HG03342 (cell line): ENCODE measurements around the gene IFITM1.
"Not testable (repeated sequence)": the region's sequence is repeated elsewhere in the genome, so short reads cannot be mapped to it uniquely, and the experiment has no call there.

ENCODE experiments used
- ATAC-seq: cut with Tn5 transposase; IDR thresholded peaks from one replicate; pipeline ENCODE4 v1.9.1; 2021; ENCODE audit warnings: mild to moderate bottlenecking, moderate library complexity; ENCODE audit not compliant: unreplicated experiment

IFITM1 gene

GRCh38 chr11:282630-283360 lies 31.0 kb upstream of the IFITM1 start:
- no peak for ATAC-seq

GRCh38 chr11:283405-284104 lies 30.3 kb upstream of the IFITM1 start:
- ATAC-seq = no peak

- no peak for ATAC-seq
Measured at GRCh38 chr11:284105-285020, 29.5 kb upstream of the IFITM1 start.

- ATAC-seq = no peak
Measured at GRCh38 chr11:285021-285893, 28.6 kb upstream of the IFITM1 start.

DNA sequence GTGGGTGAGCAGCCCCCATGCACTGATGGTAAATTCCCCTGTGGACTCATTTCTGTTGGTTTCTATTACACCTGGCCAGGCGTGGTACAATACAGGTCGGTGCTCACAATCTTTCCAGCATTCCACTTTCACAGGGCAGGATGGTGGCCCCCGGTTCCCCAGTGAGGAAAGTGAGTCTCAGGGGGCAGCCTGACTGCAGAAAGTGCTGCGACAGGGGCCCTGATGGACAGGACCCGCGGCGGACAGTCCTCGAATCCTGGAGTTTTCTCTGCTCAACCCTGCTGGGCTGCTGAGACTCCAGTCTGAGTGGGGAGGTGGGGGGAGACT lies 28.0 kb upstream of the IFITM1 start:
- no peak for ATAC-seq

- ATAC-seq = not testable (repeated sequence)
Measured at GRCh38 chr11:286977-287820, 26.6 kb upstream of the IFITM1 start.

- ATAC-seq = no peak
Measured at GRCh38 chr11:287821-288477, 25.9 kb upstream of the IFITM1 start.

- peak; percentile 47 for ATAC-seq
Measured at GRCh38 chr11:288478-289397, 25.1 kb upstream of the IFITM1 start, which contains the start of gene PGGHG. Gene PGGHG (plus strand): TSS chr11:289126. CDS start chr11:289817, 691 bp downstream.

- ATAC-seq = no peak
Measured at GRCh38 chr11:289398-289711, 24.5 kb upstream of the IFITM1 start.

DNA sequence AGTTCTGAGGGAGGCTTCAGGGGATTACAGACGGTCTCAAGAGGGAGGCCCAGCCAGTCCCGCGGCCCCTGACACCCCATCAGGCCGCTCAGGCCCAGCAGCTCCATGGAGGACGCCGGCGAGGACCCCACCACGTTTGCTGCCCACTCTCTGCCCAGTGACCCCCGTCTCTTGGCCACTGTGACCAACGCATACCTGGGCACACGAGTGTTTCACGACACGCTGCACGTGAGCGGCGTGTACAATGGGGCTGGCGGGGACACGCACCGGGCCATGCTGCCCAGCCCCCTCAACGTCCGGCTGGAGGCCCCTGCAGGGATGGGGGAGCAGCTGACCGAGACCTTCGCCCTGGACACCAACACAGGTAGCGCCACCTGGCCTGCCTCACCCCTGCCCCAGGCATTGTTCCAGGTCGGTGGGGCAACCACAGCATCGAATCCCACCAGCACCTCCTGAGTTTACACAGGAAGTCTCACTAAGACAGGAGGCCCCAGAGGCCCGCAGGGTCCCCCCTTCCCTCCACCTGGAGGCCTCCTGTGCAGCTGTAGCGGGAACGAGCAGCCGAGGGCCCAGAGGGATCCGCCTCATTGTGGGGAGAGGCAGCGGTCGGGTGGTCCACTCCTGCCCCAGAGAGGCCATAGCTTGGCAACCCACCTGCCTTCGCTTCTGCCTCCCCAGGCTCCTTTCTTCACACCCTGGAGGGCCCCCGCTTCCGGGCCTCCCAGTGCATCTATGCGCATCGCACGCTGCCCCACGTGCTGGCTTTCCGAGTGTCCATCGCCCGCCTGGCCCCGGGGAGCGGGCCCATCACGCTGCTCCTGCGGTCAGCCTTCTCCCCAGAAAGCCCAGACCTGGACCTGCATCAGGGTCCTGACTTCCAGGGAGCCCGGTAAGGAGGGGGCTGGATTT lies 23.9 kb upstream of the IFITM1 start:
- ATAC-seq = no peak

DNA sequence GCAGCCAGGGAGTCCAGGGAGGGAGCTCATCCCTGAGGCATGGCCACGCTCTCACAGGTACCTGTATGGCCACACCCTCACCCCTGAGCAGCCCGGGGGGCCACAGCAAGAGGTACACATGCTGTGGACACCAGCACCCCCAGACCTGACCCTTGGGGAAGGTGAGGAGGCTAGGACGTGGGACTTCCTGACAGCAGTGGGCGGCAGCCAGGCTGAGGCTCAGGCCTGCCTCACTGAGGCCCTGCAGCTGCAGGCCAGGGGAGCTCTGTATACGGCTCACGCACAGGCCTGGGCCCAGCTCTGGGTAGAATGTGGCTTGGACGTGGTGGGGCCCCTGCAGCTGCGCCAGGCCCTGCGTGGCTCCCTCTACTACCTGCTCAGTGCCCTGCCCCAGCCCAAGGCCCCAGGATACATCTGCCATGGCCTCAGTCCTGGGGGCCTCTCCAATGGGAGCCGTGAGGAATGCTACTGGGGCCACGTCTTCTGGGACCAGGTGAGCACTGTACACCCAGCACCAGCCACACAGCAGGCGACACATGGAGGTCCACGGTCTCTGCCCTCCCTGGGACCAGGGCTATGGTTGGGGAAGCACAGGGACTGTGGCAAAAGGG lies 23.1 kb upstream of the IFITM1 start:
- no peak for ATAC-seq

- no peak for ATAC-seq
Measured at GRCh38 chr11:291281-292210, 22.3 kb upstream of the IFITM1 start.

DNA sequence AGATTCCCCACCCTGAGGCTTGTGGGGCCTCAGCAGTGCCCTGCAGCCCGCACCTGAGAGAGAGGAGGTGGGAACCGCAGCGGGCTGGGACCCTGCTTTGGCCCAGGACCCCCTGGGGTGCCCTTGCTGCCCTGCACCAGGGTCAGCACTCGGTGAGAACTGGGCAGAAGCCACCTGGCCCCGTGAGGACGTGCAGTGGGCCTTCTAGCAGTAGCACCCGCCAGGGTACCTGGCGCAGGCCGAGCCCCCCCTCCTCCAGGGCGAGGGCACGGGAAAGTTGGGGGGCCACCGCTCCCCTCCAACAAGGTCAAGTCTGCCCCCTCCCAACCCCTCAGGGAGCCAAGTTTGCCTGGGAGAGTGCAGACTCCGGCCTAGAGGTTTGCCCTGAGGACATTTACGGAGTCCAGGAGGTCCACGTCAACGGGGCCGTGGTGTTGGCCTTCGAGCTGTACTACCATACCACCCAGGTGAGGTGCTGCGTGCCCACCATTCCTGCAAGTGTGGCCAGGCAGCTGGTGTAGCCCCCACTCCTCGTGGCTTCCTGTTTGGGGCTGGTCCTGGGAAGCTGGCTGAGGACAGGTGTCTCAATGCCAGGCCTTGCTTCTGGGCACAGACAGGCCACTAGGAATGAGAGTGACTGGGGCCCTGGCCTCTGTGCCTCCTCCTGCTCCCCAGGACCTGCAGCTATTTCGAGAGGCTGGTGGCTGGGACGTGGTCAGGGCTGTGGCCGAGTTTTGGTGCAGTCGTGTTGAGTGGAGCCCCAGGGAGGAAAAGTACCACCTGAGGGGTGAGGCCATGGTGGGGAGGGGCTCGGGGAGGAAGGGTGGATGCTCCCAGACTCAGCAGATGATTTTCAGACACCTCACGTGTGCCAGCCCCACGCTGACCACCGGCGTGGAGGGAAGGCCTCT lies 21.4 kb upstream of the IFITM1 start:
- ATAC-seq = no peak

- no peak for ATAC-seq
Measured at GRCh38 chr11:293271-293851, 20.5 kb upstream of the IFITM1 start.
